ENCODE measurements around the gene UTS2B.

DNA sequence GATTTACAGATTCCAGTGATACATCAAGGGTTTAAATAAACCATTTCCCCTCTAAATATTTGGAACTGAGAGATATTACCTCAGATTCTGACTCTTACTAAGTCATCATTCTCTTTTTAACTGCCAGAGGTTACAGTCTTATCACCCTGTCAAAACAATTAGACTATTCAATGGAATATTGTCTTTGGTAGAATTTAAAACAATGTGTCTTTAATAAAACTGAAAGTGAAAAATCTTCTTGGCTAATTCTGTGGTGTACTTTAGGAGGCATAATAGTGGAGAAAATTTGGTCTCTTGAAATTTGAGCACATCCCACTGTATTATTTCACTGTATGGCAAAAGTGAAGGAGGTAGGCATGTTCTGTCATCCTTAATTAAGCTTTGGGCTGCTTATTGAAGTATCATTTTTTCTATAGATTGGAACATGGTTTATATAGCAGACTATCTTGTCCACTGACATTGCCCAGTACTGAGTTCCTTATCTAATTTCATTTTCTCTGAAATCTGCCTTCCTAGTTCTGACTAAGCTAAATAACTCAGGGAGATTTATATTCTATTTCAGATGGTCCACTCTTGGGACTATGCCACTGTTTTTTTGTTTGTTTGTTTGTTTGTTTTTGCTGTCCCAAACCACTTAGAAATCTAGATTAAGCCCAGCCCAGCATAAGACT is 48.0 kb upstream of the UTS2B start:
- TF ChIP-seq, protein P1, sequence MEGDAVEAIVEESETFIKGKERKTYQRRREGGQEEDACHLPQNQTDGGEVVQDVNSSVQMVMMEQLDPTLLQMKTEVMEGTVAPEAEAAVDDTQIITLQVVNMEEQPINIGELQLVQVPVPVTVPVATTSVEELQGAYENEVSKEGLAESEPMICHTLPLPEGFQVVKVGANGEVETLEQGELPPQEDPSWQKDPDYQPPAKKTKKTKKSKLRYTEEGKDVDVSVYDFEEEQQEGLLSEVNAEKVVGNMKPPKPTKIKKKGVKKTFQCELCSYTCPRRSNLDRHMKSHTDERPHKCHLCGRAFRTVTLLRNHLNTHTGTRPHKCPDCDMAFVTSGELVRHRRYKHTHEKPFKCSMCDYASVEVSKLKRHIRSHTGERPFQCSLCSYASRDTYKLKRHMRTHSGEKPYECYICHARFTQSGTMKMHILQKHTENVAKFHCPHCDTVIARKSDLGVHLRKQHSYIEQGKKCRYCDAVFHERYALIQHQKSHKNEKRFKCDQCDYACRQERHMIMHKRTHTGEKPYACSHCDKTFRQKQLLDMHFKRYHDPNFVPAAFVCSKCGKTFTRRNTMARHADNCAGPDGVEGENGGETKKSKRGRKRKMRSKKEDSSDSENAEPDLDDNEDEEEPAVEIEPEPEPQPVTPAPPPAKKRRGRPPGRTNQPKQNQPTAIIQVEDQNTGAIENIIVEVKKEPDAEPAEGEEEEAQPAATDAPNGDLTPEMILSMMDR (conservative IDR thresholded peaks at IDR 0.05; ENCODE audit: low read depth, low read length), result no peak
- TF ChIP-seq ELK1 (IDR thresholded peaks at IDR 0.05; ENCODE audit: borderline replicate concordance, low read depth, low read length) (no peak), MXI1 (IDR thresholded peaks at IDR 0.05; ENCODE audit: borderline replicate concordance, low read depth, low read length) (no peak), FOS (IDR thresholded peaks at IDR 0.05; ENCODE audit: low read depth, low read length) (no peak), POLR2A (IDR thresholded peaks at IDR 0.05; ENCODE audit: low read depth, low read length) (no peak), RFX5 (IDR thresholded peaks at IDR 0.05; ENCODE audit: low read depth, low read length) (no peak), BHLHE40 (IDR thresholded peaks at IDR 0.05; ENCODE audit: low read depth, low read length) (no peak), RCOR1 (IDR thresholded peaks at IDR 0.05; ENCODE audit: insufficient replicate concordance, low read length) (no peak), RAD21 (IDR thresholded peaks at IDR 0.05; ENCODE audit: low read length) (no peak)
- TF ChIP-seq, protein P2, sequence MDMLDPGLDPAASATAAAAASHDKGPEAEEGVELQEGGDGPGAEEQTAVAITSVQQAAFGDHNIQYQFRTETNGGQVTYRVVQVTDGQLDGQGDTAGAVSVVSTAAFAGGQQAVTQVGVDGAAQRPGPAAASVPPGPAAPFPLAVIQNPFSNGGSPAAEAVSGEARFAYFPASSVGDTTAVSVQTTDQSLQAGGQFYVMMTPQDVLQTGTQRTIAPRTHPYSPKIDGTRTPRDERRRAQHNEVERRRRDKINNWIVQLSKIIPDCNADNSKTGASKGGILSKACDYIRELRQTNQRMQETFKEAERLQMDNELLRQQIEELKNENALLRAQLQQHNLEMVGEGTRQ (IDR thresholded peaks at IDR 0.05; ENCODE audit: low read depth, low read length), result no peak

All from IMR-90 (cell line).